ENCODE results near the gene NAP1L3.

DNA sequence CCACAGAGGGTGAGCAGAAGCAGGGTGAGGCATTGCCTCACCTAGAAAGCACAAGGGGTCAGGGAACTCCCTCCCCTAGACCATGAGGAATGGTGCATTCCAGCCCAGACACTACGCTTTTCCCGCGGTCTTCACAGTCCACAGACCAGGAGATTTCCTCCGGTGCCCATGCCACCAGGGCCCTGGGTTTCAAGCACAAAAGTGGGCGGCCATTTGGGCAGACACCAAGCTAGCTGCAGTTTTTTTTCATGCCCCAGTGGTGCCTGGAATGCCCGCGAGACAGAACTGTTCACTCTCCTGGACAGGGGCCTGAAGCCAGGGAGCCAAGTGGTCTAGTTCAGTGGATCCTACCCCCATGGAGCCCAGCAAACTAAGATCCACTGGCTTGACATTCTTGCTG lies 12.8 kb downstream of the NAP1L3 start:
- TF ChIP-seq, protein P1, sequence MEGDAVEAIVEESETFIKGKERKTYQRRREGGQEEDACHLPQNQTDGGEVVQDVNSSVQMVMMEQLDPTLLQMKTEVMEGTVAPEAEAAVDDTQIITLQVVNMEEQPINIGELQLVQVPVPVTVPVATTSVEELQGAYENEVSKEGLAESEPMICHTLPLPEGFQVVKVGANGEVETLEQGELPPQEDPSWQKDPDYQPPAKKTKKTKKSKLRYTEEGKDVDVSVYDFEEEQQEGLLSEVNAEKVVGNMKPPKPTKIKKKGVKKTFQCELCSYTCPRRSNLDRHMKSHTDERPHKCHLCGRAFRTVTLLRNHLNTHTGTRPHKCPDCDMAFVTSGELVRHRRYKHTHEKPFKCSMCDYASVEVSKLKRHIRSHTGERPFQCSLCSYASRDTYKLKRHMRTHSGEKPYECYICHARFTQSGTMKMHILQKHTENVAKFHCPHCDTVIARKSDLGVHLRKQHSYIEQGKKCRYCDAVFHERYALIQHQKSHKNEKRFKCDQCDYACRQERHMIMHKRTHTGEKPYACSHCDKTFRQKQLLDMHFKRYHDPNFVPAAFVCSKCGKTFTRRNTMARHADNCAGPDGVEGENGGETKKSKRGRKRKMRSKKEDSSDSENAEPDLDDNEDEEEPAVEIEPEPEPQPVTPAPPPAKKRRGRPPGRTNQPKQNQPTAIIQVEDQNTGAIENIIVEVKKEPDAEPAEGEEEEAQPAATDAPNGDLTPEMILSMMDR (IDR thresholded peaks at IDR 0.05; ENCODE audit: insufficient read depth, low read depth, low read length): no peak
- TF ChIP-seq EZH2 (IDR thresholded peaks at IDR 0.05; ENCODE audit: insufficient read depth, low read length): no peak

All from astrocyte (in vitro differentiated cells and primary cell).